ENCODE results near the gene MAGEB3. TPM values are rescaled to one million over a fixed set of nuclear protein-coding genes. Genes with fewer than 3 reads are reported as not detected.

The MAGEB3 gene
- total RNA-seq, 2 experiments from 2014 or later = not detected

- Histone ChIP-seq H3K36me3 (ENCODE audit: insufficient read depth, low read length) (no peaks in the 10 kb centered on the region), H4K20me1 (ENCODE audit: insufficient read depth, low read length) (no peaks in the 10 kb centered on the region), H2AFZ (ENCODE audit: low read length) (no peak overlapping the region), H3K4me2 (ENCODE audit: low read length) (no peak overlapping the region), H3K4me3 (ENCODE audit: low read depth, low read length, poor library complexity, severe bottlenecking) (no peak overlapping the region), H3K27ac (ENCODE audit: low read depth, low read length, poor library complexity, severe bottlenecking) (no peak overlapping the region), H3K9me3 (ENCODE audit: low read length) (no peaks in the 10 kb centered on the region), H3K79me2 (ENCODE audit: insufficient read depth, low read depth, low read length) (no peaks in the 10 kb centered on the region), H3K9me2 (ENCODE audit: insufficient read depth, low read length) (no peaks in the 10 kb centered on the region), H3K4me1 (ENCODE audit: insufficient read depth, low read length, poor library complexity, severe bottlenecking) (no peaks in the 10 kb centered on the region)
- BruUV-seq (replicated peaks) = no TSS peak
- ChIA-PET CTCF (ENCODE audit: unreplicated experiment) (no interaction called here), POLR2A (no interaction called here)
- DNase-seq (ENCODE audit: low spot score) = no peak
- TF ChIP-seq EZH2phosphoT487 (IDR thresholded peaks at IDR 0.05; ENCODE audit: borderline replicate concordance, low read depth, low read length) (no peak), CTCF (conservative IDR thresholded peaks at IDR 0.05; ENCODE audit: low read length) (no peak)
- intact Hi-C loops (cut with micrococcal nuclease; ENCODE audit: unreplicated experiment) = no loop called here
Measured at GRCh38 chrX:30219372-30219771, 11.1 kb upstream of the MAGEB3 start.

DNA sequence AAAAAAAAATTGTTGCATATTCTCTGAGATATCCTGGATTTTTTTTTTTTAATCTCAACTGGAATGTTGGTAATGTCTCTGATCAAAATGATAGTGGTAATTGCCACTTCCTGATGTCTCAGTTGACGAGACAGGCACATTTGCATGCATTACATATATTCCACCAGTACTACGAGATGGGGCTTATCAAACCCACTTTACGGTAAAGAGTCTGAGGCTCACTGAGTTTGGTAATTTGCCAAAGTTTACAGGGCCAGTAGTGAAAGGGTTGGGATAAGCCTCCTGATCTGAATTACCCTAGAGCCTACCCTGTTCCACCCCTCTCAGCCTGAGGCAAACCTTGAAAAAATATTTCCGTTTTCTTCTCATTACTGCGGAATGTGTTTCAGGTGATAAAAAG lies 9.8 kb upstream of the MAGEB3 start:
- Histone ChIP-seq H3K4me1 (ENCODE audit: insufficient read depth, low read length, poor library complexity, severe bottlenecking) (no peaks in the 10 kb centered on the region), H3K4me3 (ENCODE audit: low read depth, low read length, poor library complexity, severe bottlenecking) (no peak overlapping the region), H3K4me2 (ENCODE audit: low read length) (no peak overlapping the region), H3K36me3 (ENCODE audit: insufficient read depth, low read length) (no peaks in the 10 kb centered on the region), H3K79me2 (ENCODE audit: insufficient read depth, low read depth, low read length) (no peaks in the 10 kb centered on the region), H4K20me1 (ENCODE audit: insufficient read depth, low read length) (no peaks in the 10 kb centered on the region), H3K9me3 (ENCODE audit: low read length) (no peaks in the 10 kb centered on the region), H2AFZ (ENCODE audit: low read length) (no peak overlapping the region), H3K9me2 (ENCODE audit: insufficient read depth, low read length) (no peaks in the 10 kb centered on the region), H3K27ac (ENCODE audit: low read depth, low read length, poor library complexity, severe bottlenecking) (no peak overlapping the region)
- TF ChIP-seq EZH2phosphoT487 (IDR thresholded peaks at IDR 0.05; ENCODE audit: borderline replicate concordance, low read depth, low read length) = no peak
- no peak for TF ChIP-seq CTCF (conservative IDR thresholded peaks at IDR 0.05; ENCODE audit: low read length)
- ChIA-PET CTCF (ENCODE audit: unreplicated experiment) (no interaction called here), POLR2A (no interaction called here)
- DNase-seq (ENCODE audit: low spot score) = no peak
- no TSS peak for BruUV-seq (replicated peaks)
- intact Hi-C loops (cut with micrococcal nuclease; ENCODE audit: unreplicated experiment) = no loop called here

GRCh38 chrX:30224536-30224935 lies 5.9 kb upstream of the MAGEB3 start:
- Histone ChIP-seq H4K20me1 (ENCODE audit: insufficient read depth, low read length) (no peaks in the 10 kb centered on the region), H3K9me3 (ENCODE audit: low read length) (no peaks in the 10 kb centered on the region), H2AFZ (ENCODE audit: low read length) (no peak overlapping the region), H3K79me2 (ENCODE audit: insufficient read depth, low read depth, low read length) (no peaks in the 10 kb centered on the region), H3K4me2 (ENCODE audit: low read length) (no peak overlapping the region), H3K27ac (ENCODE audit: low read depth, low read length, poor library complexity, severe bottlenecking) (no peak overlapping the region), H3K4me3 (ENCODE audit: low read depth, low read length, poor library complexity, severe bottlenecking) (no peak overlapping the region), H3K36me3 (ENCODE audit: insufficient read depth, low read length) (no peaks in the 10 kb centered on the region), H3K9me2 (ENCODE audit: insufficient read depth, low read length) (no peaks in the 10 kb centered on the region), H3K4me1 (ENCODE audit: insufficient read depth, low read length, poor library complexity, severe bottlenecking) (no peaks in the 10 kb centered on the region)
- CTCF ChIA-PET (ENCODE audit: unreplicated experiment) = no interaction called here
- TF ChIP-seq CTCF (conservative IDR thresholded peaks at IDR 0.05; ENCODE audit: low read length) (no peak), EZH2phosphoT487 (IDR thresholded peaks at IDR 0.05; ENCODE audit: borderline replicate concordance, low read depth, low read length) (no peak)
- POLR2A ChIA-PET = no interaction called here
- no TSS peak for BruUV-seq (replicated peaks)
- no peak for DNase-seq (ENCODE audit: low spot score)
- intact Hi-C loops (cut with micrococcal nuclease; ENCODE audit: unreplicated experiment) = no loop called here
